SK-N-SH treated with all-trans-retinoic acid at 6 μM for 48 hours (cell line): ENCODE results near the gene CRYGA.

Experiments
- ATAC-seq: fragments of 200-7000 bp; cut with Tn5 transposase; 3 replicates; pipeline ENCODE4 v1.9.1; 2020; ENCODE audit warnings: mild to moderate bottlenecking, moderate library complexity
- ARNTL ChIP-seq: fragments of 450-650 bp; formaldehyde crosslinking; IDR thresholded peaks from 2 replicates; pipeline ENCODE4 v1.5.0; 2020; ENCODE audit warnings: low read depth, mild to moderate bottlenecking, moderate library complexity, borderline replicate concordance
- BACH2 ChIP-seq: fragments of 250-450 bp; sonication (Bioruptor Pico); IDR thresholded peaks from 2 replicates; pipeline ENCODE4 v1.9.0; 2021; ENCODE audit warnings: mild to moderate bottlenecking, borderline replicate concordance
- ESRRG ChIP-seq: fragments of 250-450 bp; sonication (Bioruptor Pico); IDR thresholded peaks from 2 replicates; pipeline ENCODE4 v1.6.1; 2021; ENCODE audit warnings: mild to moderate bottlenecking
- GLIS3 ChIP-seq: fragments of 250-450 bp; sonication (Bioruptor Pico); IDR thresholded peaks from 2 replicates; pipeline ENCODE4 v1.5.0; 2020; ENCODE audit warnings: mild to moderate bottlenecking, moderate library complexity
- ISL1 ChIP-seq: fragments of 250-450 bp; sonication (Bioruptor Pico); IDR thresholded peaks from 2 replicates; pipeline ENCODE4 v2.1.2; 2022; ENCODE audit warnings: mild to moderate bottlenecking, moderate library complexity
- OSR1 ChIP-seq: fragments of 250-450 bp; sonication (Bioruptor Pico); IDR thresholded peaks from 2 replicates; pipeline ENCODE4 v1.8.0; 2022; ENCODE audit warnings: moderate library complexity, mild to moderate bottlenecking, inconsistent platforms
- PATZ1 ChIP-seq: fragments of 250-450 bp; sonication (Bioruptor Pico); IDR thresholded peaks from 2 replicates; pipeline ENCODE4 v1.8.0; 2020; ENCODE audit warnings: mild to moderate bottlenecking, moderate library complexity, borderline replicate concordance
- PPARA ChIP-seq: fragments of 250-450 bp; sonication (Bioruptor Pico); IDR thresholded peaks from 2 replicates; pipeline ENCODE4 v1.5.0; 2020; ENCODE audit warnings: mild to moderate bottlenecking, borderline replicate concordance
- RARB ChIP-seq: fragments of 250-450 bp; sonication (Bioruptor Pico); IDR thresholded peaks from 2 replicates; pipeline ENCODE4 v1.8.0; 2021; ENCODE audit warnings: mild to moderate bottlenecking, moderate library complexity
- SNAI2 ChIP-seq: fragments of 250-450 bp; sonication (Bioruptor Pico); IDR thresholded peaks from 2 replicates; pipeline ENCODE4 v1.5.0; 2020; ENCODE audit warnings: mild to moderate bottlenecking, moderate library complexity
- TCF4 ChIP-seq: fragments of 250-450 bp; sonication (Bioruptor Pico); IDR thresholded peaks from 2 replicates; pipeline ENCODE4 v1.8.0; 2021; ENCODE audit warnings: mild to moderate bottlenecking, moderate library complexity, borderline replicate concordance
- TOX ChIP-seq: fragments of 250-450 bp; sonication (Bioruptor Pico); IDR thresholded peaks from 2 replicates; pipeline ENCODE4 v1.8.0; 2021; ENCODE audit warnings: mild to moderate bottlenecking, moderate library complexity, borderline replicate concordance
- TSHZ2 ChIP-seq: fragments of 250-450 bp; sonication (Bioruptor Pico); IDR thresholded peaks from 2 replicates; pipeline ENCODE4 v1.5.0; 2020; ENCODE audit warnings: mild to moderate bottlenecking, moderate library complexity
- ZC3H10 ChIP-seq: fragments of 250-450 bp; sonication (Bioruptor Pico); IDR thresholded peaks from 2 replicates; pipeline ENCODE4 v1.5.1; 2021; ENCODE audit warnings: mild to moderate bottlenecking, moderate library complexity
- ZFP3 ChIP-seq: fragments of 250-450 bp; sonication (Bioruptor Pico); IDR thresholded peaks from 2 replicates; pipeline ENCODE4 v1.5.0; 2020; ENCODE audit warnings: mild to moderate bottlenecking, moderate library complexity
- ZFP30 ChIP-seq: fragments of 450-650 bp; formaldehyde crosslinking; IDR thresholded peaks from 2 replicates; pipeline ENCODE4 v1.5.0; 2022; ENCODE audit warnings: mild to moderate bottlenecking, moderate library complexity
- ZNF565 ChIP-seq: fragments of 450-650 bp; formaldehyde crosslinking; conservative IDR thresholded peaks from 2 replicates; pipeline ENCODE4 v1.5.0; 2020; ENCODE audit warnings: low read depth, mild to moderate bottlenecking, moderate library complexity
- ZNF70 ChIP-seq: fragments of 450-650 bp; formaldehyde crosslinking; IDR thresholded peaks from 2 replicates; pipeline ENCODE4 v1.5.0; 2020; ENCODE audit warnings: mild to moderate bottlenecking, moderate library complexity
- TF ChIP-seq, protein P1 (sequence below): fragments of 250-450 bp; sonication (Bioruptor Pico); IDR thresholded peaks from 2 replicates; pipeline ENCODE4 v1.5.1; 2021; ENCODE audit warnings: mild to moderate bottlenecking, moderate library complexity
- TF ChIP-seq, protein P2 (sequence below): fragments of 250-450 bp; sonication (Bioruptor Pico); IDR thresholded peaks from 2 replicates; pipeline ENCODE4 v1.8.0; 2021; ENCODE audit warnings: low read depth, mild to moderate bottlenecking, moderate library complexity, borderline replicate concordance

CRYGA gene

DNA sequence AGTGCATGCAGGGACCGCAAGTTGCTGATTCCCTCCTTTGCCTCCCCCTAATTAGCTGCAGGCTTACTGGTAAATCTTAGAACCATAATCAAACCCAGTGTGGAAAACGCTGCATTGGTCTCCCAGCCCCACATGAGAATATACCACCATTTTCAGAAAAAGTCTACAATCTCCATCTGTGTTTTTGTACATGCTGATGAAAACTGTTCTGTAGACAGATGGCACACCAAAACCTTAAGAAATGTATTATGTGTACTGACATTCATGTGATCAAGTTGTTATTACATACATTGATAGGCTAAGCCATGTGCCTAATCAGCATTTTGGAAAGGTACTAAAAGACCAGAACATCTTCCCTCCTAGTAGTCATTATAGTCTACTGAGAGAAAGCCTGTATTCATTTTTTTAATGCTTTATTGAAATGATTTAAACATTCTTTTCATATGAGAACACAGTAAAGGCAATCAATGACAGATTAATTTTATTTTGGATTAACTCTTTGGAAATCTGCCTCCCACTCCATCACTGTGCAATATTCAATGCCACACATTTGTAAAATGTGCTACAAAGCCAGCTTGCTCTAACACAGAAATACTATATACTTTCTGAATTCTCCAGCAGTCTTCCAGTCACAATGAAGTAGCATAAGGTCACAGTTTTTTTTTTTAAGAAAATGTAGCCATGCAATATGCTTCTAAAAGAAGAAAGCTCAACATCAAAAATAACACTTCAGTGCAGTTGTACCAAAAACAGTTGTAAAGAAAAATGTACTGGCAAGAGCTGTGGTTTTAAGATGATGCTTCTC, 1.8 kb upstream of the CRYGA start:
- no peak for ATAC-seq
- TF ChIP-seq OSR1 (CRISPR knock-in tag): no peak
- TF ChIP-seq, protein P1, sequence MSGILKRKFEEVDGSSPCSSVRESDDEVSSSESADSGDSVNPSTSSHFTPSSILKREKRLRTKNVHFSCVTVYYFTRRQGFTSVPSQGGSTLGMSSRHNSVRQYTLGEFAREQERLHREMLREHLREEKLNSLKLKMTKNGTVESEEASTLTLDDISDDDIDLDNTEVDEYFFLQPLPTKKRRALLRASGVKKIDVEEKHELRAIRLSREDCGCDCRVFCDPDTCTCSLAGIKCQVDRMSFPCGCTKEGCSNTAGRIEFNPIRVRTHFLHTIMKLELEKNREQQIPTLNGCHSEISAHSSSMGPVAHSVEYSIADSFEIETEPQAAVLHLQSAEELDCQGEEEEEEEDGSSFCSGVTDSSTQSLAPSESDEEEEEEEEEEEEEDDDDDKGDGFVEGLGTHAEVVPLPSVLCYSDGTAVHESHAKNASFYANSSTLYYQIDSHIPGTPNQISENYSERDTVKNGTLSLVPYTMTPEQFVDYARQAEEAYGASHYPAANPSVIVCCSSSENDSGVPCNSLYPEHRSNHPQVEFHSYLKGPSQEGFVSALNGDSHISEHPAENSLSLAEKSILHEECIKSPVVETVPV (CRISPR knock-in tag): no peak
- no peak for TF ChIP-seq ISL1 (CRISPR knock-in tag)
- no peak for TF ChIP-seq TOX
- TF ChIP-seq, protein P2, sequence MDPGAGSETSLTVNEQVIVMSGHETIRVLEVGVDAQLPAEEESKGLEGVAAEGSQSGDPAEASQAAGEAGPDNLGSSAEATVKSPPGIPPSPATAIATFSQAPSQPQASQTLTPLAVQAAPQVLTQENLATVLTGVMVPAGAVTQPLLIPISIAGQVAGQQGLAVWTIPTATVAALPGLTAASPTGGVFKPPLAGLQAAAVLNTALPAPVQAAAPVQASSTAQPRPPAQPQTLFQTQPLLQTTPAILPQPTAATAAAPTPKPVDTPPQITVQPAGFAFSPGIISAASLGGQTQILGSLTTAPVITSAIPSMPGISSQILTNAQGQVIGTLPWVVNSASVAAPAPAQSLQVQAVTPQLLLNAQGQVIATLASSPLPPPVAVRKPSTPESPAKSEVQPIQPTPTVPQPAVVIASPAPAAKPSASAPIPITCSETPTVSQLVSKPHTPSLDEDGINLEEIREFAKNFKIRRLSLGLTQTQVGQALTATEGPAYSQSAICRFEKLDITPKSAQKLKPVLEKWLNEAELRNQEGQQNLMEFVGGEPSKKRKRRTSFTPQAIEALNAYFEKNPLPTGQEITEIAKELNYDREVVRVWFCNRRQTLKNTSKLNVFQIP (CRISPR knock-in tag): no peak
- no peak for TF ChIP-seq ZFP3
- no peak for TF ChIP-seq BACH2 (CRISPR knock-in tag)
- TF ChIP-seq PATZ1 (CRISPR knock-in tag): no peak
- no peak for TF ChIP-seq ZNF70 (CRISPR knock-in tag)
- no peak for TF ChIP-seq ZFP30 (CRISPR knock-in tag)
- TF ChIP-seq ARNTL (CRISPR knock-in tag): no peak
- TF ChIP-seq, all 23 proteins: peak for 0

- ATAC-seq: no peak
- TF ChIP-seq ZC3H10 (CRISPR knock-in tag): no peak
- TF ChIP-seq TSHZ2 (CRISPR knock-in tag): no peak
- TF ChIP-seq ESRRG (CRISPR knock-in tag): no peak
- TF ChIP-seq OSR1 (CRISPR knock-in tag): no peak
- TF ChIP-seq, protein P2 (CRISPR knock-in tag): no peak
- no peak for TF ChIP-seq BACH2 (CRISPR knock-in tag)
- no peak for TF ChIP-seq PATZ1 (CRISPR knock-in tag)
- TF ChIP-seq SNAI2: no peak
- TF ChIP-seq RARB (CRISPR knock-in tag): no peak
- TF ChIP-seq GLIS3 (CRISPR knock-in tag): no peak
Observed at GRCh38 chr2:208156439-208156838, 7.0 kb downstream of the CRYGA start.

- no peak for ATAC-seq
- TF ChIP-seq ZNF565 (no peak), ARNTL (CRISPR knock-in tag) (no peak), ZC3H10 (CRISPR knock-in tag) (no peak), ZFP3 (no peak), BACH2 (CRISPR knock-in tag) (no peak), TCF4 (CRISPR knock-in tag) (no peak), PPARA (no peak), ISL1 (CRISPR knock-in tag) (no peak), TOX (no peak)
- TF ChIP-seq, protein P2 (CRISPR knock-in tag): no peak
- TF ChIP-seq, protein P1 (CRISPR knock-in tag): no peak
Observed at GRCh38 chr2:208153156-208153555, 10.2 kb downstream of the CRYGA start.
